H1 (cell line): Measurements from ENCODE around the gene IFT25. TPM values are rescaled to one million over a fixed set of nuclear protein-coding genes. Genes with fewer than 3 reads are reported as not detected.

Experiments
- CTCF ChIA-PET: fragments of 300-600 bp; sonication (Branson Sonifier 250); formaldehyde crosslinking; loops from one replicate; lab custom pipeline; 2021; ENCODE audit not compliant: partially characterized antibody; lab: Charles Lee
- POLR2A ChIA-PET: fragments of 300-600 bp; sonication (Branson Sonifier 250); formaldehyde crosslinking; loops from one replicate; lab custom pipeline; 2021; ENCODE audit warnings: inconsistent platforms; ENCODE audit not compliant: partially characterized antibody; lab: Charles Lee
- DNase-seq, 2 experiments: peaks; one replicate each; pipeline versions ENCODE4 v3.0.0 to v3.0.0-alpha.2; 2010 to 2022; ENCODE audit warnings: low spot score in 2 of 2, low read depth in 1 of 2, mixed read lengths in 1 of 2
- FAIRE-seq: peaks from 2 replicates; lab custom pipeline; 2011; peaks lifted over from hg19 to GRCh38; lab: Jason Lieb, UNC
- H2AFZ ChIP-seq: 2 replicates; pipeline ENCODE4 v1.8.1; 2012; ENCODE audit warnings: low read length, inconsistent platforms
- H2AK5ac ChIP-seq: 2 replicates; pipeline ENCODE4 v1.6.1; 2013; ENCODE audit warnings: low read depth, low read length
- H2BK120ac ChIP-seq: replicated peaks from 2 replicates; pipeline ENCODE3; 2013; ENCODE audit warnings: low read depth, low read length, inconsistent platforms
- H2BK12ac ChIP-seq: 2 replicates; pipeline ENCODE4 v1.6.1; 2013; ENCODE audit warnings: low read depth, low read length
- H2BK15ac ChIP-seq: 2 replicates; pipeline ENCODE4 v1.6.1; 2013; ENCODE audit warnings: low read length
- H2BK20ac ChIP-seq: 2 replicates; pipeline ENCODE4 v1.6.1; 2013; ENCODE audit warnings: low read length
- H2BK5ac ChIP-seq: 2 replicates; pipeline ENCODE4 v1.6.1; 2013; ENCODE audit warnings: low read depth, low read length
- H3K14ac ChIP-seq: 2 replicates; pipeline ENCODE4 v1.6.1; 2013; ENCODE audit warnings: inconsistent platforms; ENCODE audit not compliant: insufficient read length
- H3K18ac ChIP-seq: 2 replicates; pipeline ENCODE4 v1.6.1; 2013; ENCODE audit warnings: low read length; ENCODE audit errors: extremely low read depth
- H3K23ac ChIP-seq: 2 replicates; pipeline ENCODE4 v1.6.1; 2013; ENCODE audit warnings: inconsistent platforms; ENCODE audit not compliant: insufficient read length
- H3K23me2 ChIP-seq: 2 replicates; pipeline ENCODE4 v1.6.1; 2013; ENCODE audit warnings: low read depth, low read length
- H3K27ac ChIP-seq: 2 replicates; pipeline ENCODE4 v1.6.1; 2011; ENCODE audit warnings: low read depth, low read length, inconsistent platforms
- H3K27me3 ChIP-seq, 4 experiments: replicated peaks in 1 of 4; 1 replicate in 1 of 4; 2 replicates in 3 of 4; pipeline versions ENCODE4 v1.6.1 to v1.8.1; 2011 to 2013; ENCODE audit warnings: low read length in 3 of 4, mild to moderate bottlenecking in 3 of 4, inconsistent platforms in 2 of 4, mixed read lengths in 2 of 4, moderate library complexity in 1 of 4; ENCODE audit not compliant: control insufficient read depth in 3 of 4, insufficient read depth in 3 of 4; ENCODE audit errors: extremely low read depth in 1 of 4
- H3K36me3 ChIP-seq, 4 experiments: 2 replicates each; pipeline versions ENCODE4 v1.6.1 to v1.8.1; 2011 to 2013; ENCODE audit warnings: mild to moderate bottlenecking in 4 of 4, low read length in 3 of 4, moderate library complexity in 2 of 4, control low read depth in 1 of 4, inconsistent platforms in 1 of 4; ENCODE audit not compliant: insufficient read depth in 4 of 4, control insufficient read depth in 2 of 4
- H3K4ac ChIP-seq: replicated peaks from 2 replicates; pipeline ENCODE3; 2013; ENCODE audit warnings: low read length, low read depth, mixed read lengths, inconsistent platforms; ENCODE audit not compliant: insufficient read length
- H3K4me1 ChIP-seq, 4 experiments: replicated peaks in 1 of 4; 1 replicate in 1 of 4; 2 replicates in 3 of 4; pipeline versions ENCODE4 v1.6.1 to v1.8.1; 2011 to 2013; ENCODE audit warnings: low read length in 3 of 4, inconsistent platforms in 2 of 4, mixed read lengths in 1 of 4; ENCODE audit not compliant: insufficient read depth in 4 of 4, control insufficient read depth in 3 of 4
- H3K4me2 ChIP-seq, 2 experiments: 2 replicates each; pipeline versions ENCODE4 v1.6.1 to v1.8.1; 2011 to 2013; ENCODE audit warnings: low read depth in 2 of 2, low read length in 2 of 2, control low read depth in 1 of 2, inconsistent platforms in 1 of 2, mild to moderate bottlenecking in 1 of 2; ENCODE audit not compliant: insufficient read depth in 1 of 2
- H3K4me3 ChIP-seq, 4 experiments: fragments of 200-600, 300-600 bp in 1 of 4; sonication (generic), shearing (Covaris generic), sonication (Bioruptor Twin) in 1 of 4; 2 replicates each; pipeline versions ENCODE4 v1.5.1 to v1.8.1; 2011 to 2016; ENCODE audit warnings: low read length in 4 of 4, low read depth in 3 of 4, control low read depth in 2 of 4, inconsistent platforms in 2 of 4, mild to moderate bottlenecking in 2 of 4, mixed read lengths in 1 of 4, moderate library complexity in 1 of 4; ENCODE audit not compliant: insufficient read depth in 2 of 4; ENCODE audit errors: extremely low read depth in 1 of 4
- H3K56ac ChIP-seq: replicated peaks from 2 replicates; pipeline ENCODE3; 2013; ENCODE audit warnings: low read depth, mild to moderate bottlenecking, mixed read lengths, low read length, inconsistent platforms; ENCODE audit not compliant: insufficient read length
- H3K79me1 ChIP-seq: 2 replicates; pipeline ENCODE4 v1.6.1; 2013; ENCODE audit warnings: low read depth, low read length, control low read depth
- H3K79me2 ChIP-seq, 2 experiments: 2 replicates each; pipeline versions ENCODE4 v1.6.1 to v1.8.1; 2012 to 2013; ENCODE audit warnings: low read length in 2 of 2, mild to moderate bottlenecking in 2 of 2, inconsistent platforms in 1 of 2; ENCODE audit not compliant: insufficient read depth in 2 of 2, control insufficient read depth in 1 of 2
- H3K9ac ChIP-seq, 4 experiments: replicated peaks in 1 of 4; 1 replicate in 1 of 4; 2 replicates in 3 of 4; pipeline versions ENCODE4 v1.6.1 to v1.8.1; 2011 to 2013; ENCODE audit warnings: low read depth in 3 of 4, low read length in 3 of 4, control low read depth in 2 of 4, mild to moderate bottlenecking in 2 of 4, moderate library complexity in 2 of 4, inconsistent platforms in 1 of 4; ENCODE audit errors: extremely low read depth in 1 of 4
- H3K9me3 ChIP-seq, 2 experiments: 2 replicates each; pipeline versions ENCODE4 v1.6.1 to v1.8.1; 2012 to 2013; ENCODE audit warnings: mild to moderate bottlenecking in 2 of 2, moderate library complexity in 2 of 2, control low read depth in 1 of 2, inconsistent platforms in 1 of 2, low read depth in 1 of 2, low read length in 1 of 2, mixed read lengths in 1 of 2; ENCODE audit not compliant: insufficient read depth in 2 of 2
- H4K20me1 ChIP-seq, 2 experiments: replicated peaks in 1 of 2; 2 replicates each; pipeline versions ENCODE3 to v1.8.1; 2011 to 2013; ENCODE audit warnings: inconsistent platforms in 2 of 2, low read length in 2 of 2, mild to moderate bottlenecking in 1 of 2; ENCODE audit not compliant: insufficient read depth in 2 of 2, control insufficient read depth in 1 of 2
- H4K5ac ChIP-seq: 2 replicates; pipeline ENCODE4 v1.6.1; 2013; ENCODE audit warnings: low read length, low read depth, mixed read lengths, inconsistent platforms; ENCODE audit not compliant: insufficient read length
- H4K8ac ChIP-seq: 2 replicates; pipeline ENCODE4 v1.8.0; 2013; ENCODE audit warnings: mild to moderate bottlenecking, moderate library complexity, low read length, inconsistent platforms; ENCODE audit not compliant: insufficient read depth; ENCODE audit errors: extremely low read depth
- H4K91ac ChIP-seq: replicated peaks from 2 replicates; pipeline ENCODE3; 2013; ENCODE audit warnings: low read length, mixed read lengths, inconsistent platforms; ENCODE audit not compliant: insufficient read length
- ATF3 ChIP-seq: IDR thresholded peaks from 2 replicates; pipeline ENCODE4 v1.6.1; 2011; ENCODE audit warnings: low read depth, mild to moderate bottlenecking, low read length; ENCODE audit not compliant: insufficient read depth
- BACH1 ChIP-seq: IDR thresholded peaks from 2 replicates; pipeline ENCODE4 v1.6.1; 2012; ENCODE audit warnings: low read length, improper control_type of control experiment
- CBX5 ChIP-seq: fragments of 300-800, 300-1000 bp; sonication (generic); IDR thresholded peaks from 2 replicates; pipeline ENCODE4 v1.7.1; 2016; ENCODE audit warnings: antibody characterized with exemption, low read length, low read depth
- JUN ChIP-seq: IDR thresholded peaks from 2 replicates; pipeline ENCODE4 v1.6.1; 2011; ENCODE audit warnings: low read depth, mild to moderate bottlenecking, improper control_type of control experiment, low read length
- MAFK ChIP-seq: IDR thresholded peaks from 2 replicates; pipeline ENCODE4 v1.6.1; 2012; ENCODE audit warnings: low read depth, mild to moderate bottlenecking, improper control_type of control experiment, low read length
- MAX ChIP-seq: IDR thresholded peaks from 2 replicates; pipeline ENCODE4 v1.6.1; 2012; ENCODE audit warnings: inconsistent platforms
- NANOG ChIP-seq: IDR thresholded peaks from 2 replicates; pipeline ENCODE4 v1.6.1; 2011; ENCODE audit warnings: low read length, low read depth, mild to moderate bottlenecking, inconsistent platforms; ENCODE audit not compliant: insufficient read depth, poor library complexity, severe bottlenecking
- RBBP5 ChIP-seq: IDR thresholded peaks from 2 replicates; pipeline ENCODE4 v1.7.1; 2012; ENCODE audit warnings: low read depth, mild to moderate bottlenecking, inconsistent platforms, low read length, moderate library complexity, borderline replicate concordance
- SP2 ChIP-seq: IDR thresholded peaks from 2 replicates; pipeline ENCODE4 v1.6.1; 2012; ENCODE audit warnings: mild to moderate bottlenecking, low read length, inconsistent platforms
- WGBS, 2 experiments: shearing (Covaris generic) in 1 of 2; methylation state at CpG; one replicate each; pipeline versions ENCODE4 v1.1.6 to v1.1.7; 2013 to 2015; ENCODE audit warnings: low lambda C conversion rate in 2 of 2, mixed read lengths in 2 of 2, inconsistent platforms in 1 of 2, low coverage in 1 of 2, missing lambda C conversion rate in 1 of 2; ENCODE audit not compliant: insufficient replicate concordance in 2 of 2, insufficient coverage in 1 of 2, insufficient read length in 1 of 2; ENCODE audit errors: extremely low coverage in 1 of 2, missing lambda C conversion rate in 1 of 2; 5-methylcytosine and 5-hydroxymethylcytosine counted together
- polyA plus RNA-seq, 7 experiments: library from polyadenylated mRNA; depleted of rRNA in 3 of 7; stranded (reverse) in 5 of 7; unstranded in 2 of 7; fragments of >200 nt in 5 of 7; fragments of 200-250 nt in 2 of 7; gene quantifications; 1 replicate in 5 of 7; 2 replicates in 1 of 7; 4 replicates in 1 of 7; pipeline versions ENCODE4 v1.2.1 to v1.2.3, GENCODE V29; 2011 to 2013; ENCODE audit warnings: missing spikeins in 2 of 7, mixed read lengths in 2 of 7
- total RNA-seq: library from RNA; stranded (reverse); fragmentation: NEBNext Ultra II Directional; extraction: Animal tissue kit (Norgen Biotek cat#: 25700); gene quantifications from 2 replicates; pipeline ENCODE4 v1.2.1, GENCODE V29; 2021

IFT25 gene
- total and polyA plus RNA-seq, 2 of the 8 experiments (the other 6 are each of a cell fraction or from before 2014, with no cell fraction given) = 15.0 to 36.3 TPM

- H3K4ac ChIP-seq = no peak within 1 kb of the TSS
- H3K4me3 ChIP-seq = peak within 1 kb of the TSS; percentile 87 to 96 (median 92)
- H3K79me1 ChIP-seq = no peaks in the 10 kb centered on the region
- no peak within 1 kb of the TSS for H2BK12ac ChIP-seq
- no peak within 1 kb of the TSS for H3K14ac ChIP-seq
- peaks cover 0 to 7% (median 2%) of the 10 kb centered on the region in 4 experiments; a peak in 3 of 7 replicates for H3K4me1 ChIP-seq
- CTCF ChIA-PET = interaction anchor here (1.1 to 2.6 kb wide), 8 partner anchors 11 to 69 kb away, joined by 3 to 9 read pairs (median 4); no protein-coding TSS in a partner anchor
- H3K9ac ChIP-seq = peak within 1 kb of the TSS; percentile 60 to 73 (median 62)
- no peak within 1 kb of the TSS for H4K5ac ChIP-seq
- POLR2A ChIA-PET = interaction anchor here (0.7 to 1.7 kb wide), 3 partner anchors 24 to 60 kb away, joined by 3 to 4 read pairs (median 4); no protein-coding TSS in a partner anchor
- H3K56ac ChIP-seq = peak within 1 kb of the TSS; percentile 7
- no peaks in the 10 kb centered on the region; a peak in 1 of 7 replicates for H3K27me3 ChIP-seq
- peak within 1 kb of the TSS; percentile 51; the same call in 1 of the 2 replicates for H3K18ac ChIP-seq
- H4K20me1 ChIP-seq = no peaks in the 10 kb centered on the region
- H3K27ac ChIP-seq = peak within 1 kb of the TSS; percentile 62; the same call in 1 of the 2 replicates
- no peak within 1 kb of the TSS for H2BK20ac ChIP-seq
- WGBS, 2 experiments = 11% methylated on average over 57 of the region's 62 CpGs; no CpG with 5 or more reads in 1 of the 2 experiments
- H3K79me2 ChIP-seq = no peaks in the 10 kb centered on the region
- no peak within 1 kb of the TSS for H2AK5ac ChIP-seq
- peak; percentile 82 to 85 for DNase-seq
- no peak within 1 kb of the TSS for H2BK15ac ChIP-seq
- peak within 1 kb of the TSS; percentile 90; the same call in 1 of the 2 replicates for H4K8ac ChIP-seq
- no peaks in the 10 kb centered on the region for H3K9me3 ChIP-seq
- peaks cover 1% of the 10 kb centered on the region; the same call in 1 of the 2 replicates for H3K23me2 ChIP-seq
- FAIRE-seq = no peak
- no peak within 1 kb of the TSS for H2BK5ac ChIP-seq
- H3K4me2 ChIP-seq = peak within 1 kb of the TSS; percentile 66 to 73
- H3K23ac ChIP-seq = no peak within 1 kb of the TSS
- H4K91ac ChIP-seq = no peak within 1 kb of the TSS
- H3K36me3 ChIP-seq = peaks cover 0 to 4% (median 1%) of the 10 kb centered on the region in 4 experiments; a peak in 3 of 8 replicates
- no peak within 1 kb of the TSS for H2BK120ac ChIP-seq
- peak within 1 kb of the TSS; percentile 74 for H2AFZ ChIP-seq
- TF ChIP-seq SP2 (no peak), MAFK (no peak), BACH1 (no peak), MAX (peak; percentile 37), RBBP5 (peak; percentile 60; the same call in 1 of the 2 replicates), JUN (no peak), CBX5 (no peak), NANOG (no peak), ATF3 (no peak)
These were observed 55.9 kb downstream of the IFT25 start, which contains the start of gene YIPF1 for GRCh38 chr1:53889304-53890298. Gene YIPF1, minus strand, starts transcription at chr1:53889797. Its CDS starts 860 bp downstream, at chr1:53888937.
